HepG2 (cell line): ENCODE data around the gene B4GALT5. TPM values are rescaled to one million over a fixed set of nuclear protein-coding genes. Genes with fewer than 3 reads are reported as not detected.
A peak's percentile ranks its signal among the peaks of the same experiment; 100 is the strongest.

Source experiments
- ELF3 ChIP-seq: IDR thresholded peaks from 2 replicates; pipeline ENCODE4 v1.6.1; 2016; ENCODE audit warnings: missing genetic modification reagents, missing compliant biosample characterization
- FOXK2 ChIP-seq: fragments of 450-650 bp; IDR thresholded peaks from 2 replicates; pipeline ENCODE4 v1.6.1; 2016
- HNF4A ChIP-seq: sonication (generic); formaldehyde crosslinking; IDR thresholded peaks from 2 replicates; pipeline ENCODE4 v1.4.0; 2020; ENCODE audit warnings: missing genetic modification reagents
- IRF1 ChIP-seq: sonication (generic); formaldehyde crosslinking; IDR thresholded peaks from 2 replicates; pipeline ENCODE4 v1.4.0; 2020; ENCODE audit warnings: low read depth, mild to moderate bottlenecking, missing genetic modification reagents
- JDP2 ChIP-seq: sonication (generic); formaldehyde crosslinking; IDR thresholded peaks from 2 replicates; pipeline ENCODE4 v1.8.1; 2022; ENCODE audit warnings: missing genetic modification reagents, borderline replicate concordance
- KLF6 ChIP-seq: IDR thresholded peaks from 2 replicates; pipeline ENCODE4 v1.8.0; 2016; ENCODE audit warnings: missing biosample characterization, missing genetic modification reagents
- MYPOP ChIP-seq: sonication (generic); formaldehyde crosslinking; IDR thresholded peaks from 2 replicates; pipeline ENCODE4 v1.8.1; 2023; ENCODE audit warnings: mild to moderate bottlenecking, moderate library complexity, missing genetic modification reagents
- POLR2G ChIP-seq: fragments of 200-400 bp; formaldehyde crosslinking; IDR thresholded peaks from 2 replicates; pipeline ENCODE4 v1.6.1; 2018; ENCODE audit warnings: mild to moderate bottlenecking, low read depth, low read length, moderate library complexity
- REXO4 ChIP-seq: sonication (generic); formaldehyde crosslinking; IDR thresholded peaks from 2 replicates; pipeline ENCODE4 v1.8.0; 2022; ENCODE audit warnings: missing genetic modification reagents, mild to moderate bottlenecking, borderline replicate concordance
- SRSF9 ChIP-seq: fragments of 200-400 bp; formaldehyde crosslinking; IDR thresholded peaks from 2 replicates; pipeline ENCODE4 v1.6.1; 2018; ENCODE audit warnings: borderline replicate concordance, mild to moderate bottlenecking, low read depth, low read length; ENCODE audit not compliant: insufficient read depth, poor library complexity, severe bottlenecking
- ZBTB7B ChIP-seq: sonication (generic); formaldehyde crosslinking; IDR thresholded peaks from 2 replicates; pipeline ENCODE4 v1.4.0; 2020; ENCODE audit warnings: missing genetic modification reagents
- ZNF205 ChIP-seq: IDR thresholded peaks from 2 replicates; pipeline ENCODE4 v1.6.1; 2018; ENCODE audit warnings: missing biosample characterization, missing genetic modification reagents
- ZNF335 ChIP-seq: sonication (generic); formaldehyde crosslinking; IDR thresholded peaks from 2 replicates; pipeline ENCODE4 v1.4.0; 2020; ENCODE audit warnings: missing genetic modification reagents
- ZNF33B ChIP-seq: sonication (generic); formaldehyde crosslinking; IDR thresholded peaks from 2 replicates; pipeline ENCODE4 v1.5.1; 2020; ENCODE audit warnings: mild to moderate bottlenecking, missing genetic modification reagents
- ZNF343 ChIP-seq: sonication (generic); formaldehyde crosslinking; IDR thresholded peaks from 2 replicates; pipeline ENCODE4 v1.4.0; 2020; ENCODE audit warnings: mild to moderate bottlenecking, missing genetic modification reagents
- ZNF431 ChIP-seq: sonication (generic); formaldehyde crosslinking; IDR thresholded peaks from 2 replicates; pipeline ENCODE4 v1.9.0; 2022; ENCODE audit warnings: missing genetic modification reagents, low read depth, mild to moderate bottlenecking, borderline replicate concordance
- ZNF558 ChIP-seq: sonication (generic); formaldehyde crosslinking; IDR thresholded peaks from 2 replicates; pipeline ENCODE4 v1.9.0; 2022; ENCODE audit warnings: mild to moderate bottlenecking, missing genetic modification reagents, borderline replicate concordance
- ZNF75D ChIP-seq: sonication (generic); formaldehyde crosslinking; IDR thresholded peaks from 2 replicates; pipeline ENCODE4 v1.8.1; 2023; ENCODE audit warnings: missing genetic modification reagents, mild to moderate bottlenecking, borderline replicate concordance
- ZNF776 ChIP-seq: sonication (generic); formaldehyde crosslinking; IDR thresholded peaks from 2 replicates; pipeline ENCODE4 v1.4.0; 2020; ENCODE audit warnings: mild to moderate bottlenecking, missing genetic modification reagents
- ZNF883 ChIP-seq: sonication (generic); formaldehyde crosslinking; IDR thresholded peaks from 2 replicates; pipeline ENCODE4 v1.5.1; 2020; ENCODE audit warnings: mild to moderate bottlenecking, missing genetic modification reagents; ENCODE audit errors: not compliant biosample characterization
- polyA plus RNA-seq, 8 experiments: library from polyadenylated mRNA; depleted of rRNA in 3 of 8; stranded (reverse) in 7 of 8; unstranded in 1 of 8; fragments of >200 nt; fragmentation: Illumina TruSeq in 4 of 8; extraction: Trizol in 4 of 8; gene quantifications; 2 replicates each; pipeline versions ENCODE4 v1.2.1 to v1.2.3, GENCODE V29; 2011 to 2016; ENCODE audit warnings: low read depth in 4 of 8, missing spikeins in 1 of 8, mixed read lengths in 1 of 8; ENCODE audit not compliant: insufficient read depth in 1 of 8
- total RNA-seq, 5 experiments: library from RNA; depleted of rRNA; stranded (reverse); fragments of >200 nt; fragmentation: Illumina TruSeq; extraction: Trizol; gene quantifications; 2 replicates each; pipeline ENCODE4 v1.2.3, GENCODE V29; 2016; ENCODE audit warnings: low read depth in 1 of 5
- TF ChIP-seq, protein P1 (sequence below): sonication (generic); formaldehyde crosslinking; IDR thresholded peaks from 2 replicates; pipeline ENCODE4 v1.5.0; 2020; ENCODE audit warnings: missing genetic modification reagents, mild to moderate bottlenecking, borderline replicate concordance
- TF ChIP-seq, protein P2 (sequence below): sonication (generic); formaldehyde crosslinking; IDR thresholded peaks from 2 replicates; pipeline ENCODE4 v1.5.1; 2020; ENCODE audit warnings: mild to moderate bottlenecking, missing genetic modification reagents, moderate library complexity

Gene B4GALT5
- total and polyA plus RNA-seq, 2 of the 13 experiments (the other 11 are each of a cell fraction or from before 2014, with no cell fraction given): 27.3 to 30.9 TPM

GRCh38 chr20:49583669-49584417 lies 129.8 kb downstream of the B4GALT5 start (continued):
- TF ChIP-seq, protein P1, sequence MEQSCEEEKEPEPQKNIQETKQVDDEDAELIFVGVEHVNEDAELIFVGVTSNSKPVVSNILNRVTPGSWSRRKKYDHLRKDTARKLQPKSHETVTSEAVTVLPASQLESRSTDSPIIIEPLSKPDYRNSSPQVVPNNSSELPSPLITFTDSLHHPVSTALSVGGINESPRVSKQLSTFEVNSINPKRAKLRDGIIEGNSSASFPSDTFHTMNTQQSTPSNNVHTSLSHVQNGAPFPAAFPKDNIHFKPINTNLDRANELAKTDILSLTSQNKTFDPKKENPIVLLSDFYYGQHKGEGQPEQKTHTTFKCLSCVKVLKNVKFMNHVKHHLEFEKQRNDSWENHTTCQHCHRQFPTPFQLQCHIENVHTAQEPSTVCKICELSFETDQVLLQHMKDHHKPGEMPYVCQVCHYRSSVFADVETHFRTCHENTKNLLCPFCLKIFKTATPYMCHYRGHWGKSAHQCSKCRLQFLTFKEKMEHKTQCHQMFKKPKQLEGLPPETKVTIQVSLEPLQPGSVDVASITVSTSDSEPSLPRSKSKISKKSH (CRISPR knock-in tag): peak; percentile 97
- no peak for TF ChIP-seq SRSF9
- TF ChIP-seq ZNF75D (CRISPR knock-in tag): no peak
- TF ChIP-seq KLF6 (CRISPR knock-in tag): peak; percentile 86; the same call in 1 of the 2 replicates
- peak; percentile 57; the same call in 1 of the 2 replicates for TF ChIP-seq ZNF343
- TF ChIP-seq IRF1: no peak
- TF ChIP-seq ZNF335 (CRISPR knock-in tag): 0 out of 2 replicates have a peak, but pooled peaks have one; percentile 68
- TF ChIP-seq FOXK2: no peak
- no peak for TF ChIP-seq REXO4 (CRISPR knock-in tag)
- peak; percentile 23; the same call in 1 of the 2 replicates for TF ChIP-seq ZNF431 (CRISPR knock-in tag)
- TF ChIP-seq POLR2G: peak; percentile 92
- no peak for TF ChIP-seq ZNF776 (CRISPR knock-in tag)
- peak; percentile 95 for TF ChIP-seq ZBTB7B (CRISPR knock-in tag)
- TF ChIP-seq HNF4A (CRISPR knock-in tag): peak; percentile 98
- TF ChIP-seq ZNF205: 0 out of 2 replicates have a peak, but pooled peaks have one; percentile 72
- TF ChIP-seq JDP2 (CRISPR knock-in tag): no peak
- peak; percentile 89 for TF ChIP-seq ZNF883
- TF ChIP-seq, protein P2, sequence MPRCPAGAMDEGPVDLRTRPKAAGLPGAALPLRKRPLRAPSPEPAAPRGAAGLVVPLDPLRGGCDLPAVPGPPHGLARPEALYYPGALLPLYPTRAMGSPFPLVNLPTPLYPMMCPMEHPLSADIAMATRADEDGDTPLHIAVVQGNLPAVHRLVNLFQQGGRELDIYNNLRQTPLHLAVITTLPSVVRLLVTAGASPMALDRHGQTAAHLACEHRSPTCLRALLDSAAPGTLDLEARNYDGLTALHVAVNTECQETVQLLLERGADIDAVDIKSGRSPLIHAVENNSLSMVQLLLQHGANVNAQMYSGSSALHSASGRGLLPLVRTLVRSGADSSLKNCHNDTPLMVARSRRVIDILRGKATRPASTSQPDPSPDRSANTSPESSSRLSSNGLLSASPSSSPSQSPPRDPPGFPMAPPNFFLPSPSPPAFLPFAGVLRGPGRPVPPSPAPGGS (CRISPR knock-in tag): peak; percentile 86; the same call in 1 of the 2 replicates
- peak; percentile 95; the same call in 1 of the 2 replicates for TF ChIP-seq ZNF33B (CRISPR knock-in tag)
- peak; percentile 86 for TF ChIP-seq ELF3
- no peak for TF ChIP-seq MYPOP (CRISPR knock-in tag)
- no peak for TF ChIP-seq ZNF558 (CRISPR knock-in tag)
